ENCODE data around the gene GPS1. TPM values are rescaled to one million over a fixed set of nuclear protein-coding genes. Genes with fewer than 3 reads are reported as not detected.
A peak's percentile ranks its signal among the peaks of the same experiment; 100 is the strongest.

GPS1 gene
- total RNA-seq, 1 donor from 2014 or later: 105 TPM

DNA sequence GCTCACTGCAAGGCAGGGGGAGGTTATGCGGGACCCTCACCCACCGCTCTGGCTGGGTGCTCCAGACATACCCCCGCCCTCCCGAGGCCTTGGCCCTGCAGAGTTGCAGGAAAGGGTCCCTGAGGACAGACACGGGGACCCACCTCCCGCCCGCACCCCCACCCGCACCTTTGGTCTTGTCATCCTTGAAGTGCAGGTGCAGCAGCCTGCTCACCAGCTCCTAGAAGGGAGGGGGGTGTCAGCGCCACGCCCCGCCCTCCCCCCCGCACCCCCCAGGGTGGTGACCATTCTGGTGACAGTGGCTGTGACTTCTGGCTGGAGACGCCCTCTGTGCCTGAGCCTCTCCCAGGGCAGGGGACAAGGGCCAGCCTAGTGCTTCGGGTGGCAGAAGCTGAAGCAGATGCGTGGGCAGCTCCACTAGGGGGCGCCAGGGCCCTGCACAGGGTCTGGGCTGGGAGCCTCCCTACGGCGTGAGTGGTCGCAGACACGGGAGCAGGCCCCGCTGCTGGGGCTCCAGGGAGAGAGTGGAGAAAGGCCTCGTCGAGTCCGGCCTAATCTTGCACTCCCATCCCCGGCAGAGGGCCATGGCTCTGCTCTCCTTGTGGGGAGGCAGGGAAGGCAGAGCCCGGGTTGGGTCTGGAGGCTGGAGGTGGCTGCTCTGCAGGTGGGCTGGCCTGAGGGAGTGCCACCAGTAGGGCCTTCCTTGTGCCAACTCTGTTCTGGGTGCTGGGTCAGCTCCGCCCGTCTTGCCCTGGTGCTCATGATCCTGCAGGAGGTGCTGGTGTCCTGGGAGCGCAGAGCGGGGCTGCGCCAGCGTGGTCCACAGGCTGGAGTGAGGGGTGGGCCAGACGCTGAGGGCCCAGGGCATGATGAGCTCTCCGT is 31.8 kb upstream of the GPS1 start:
- Mint-ChIP-seq H3K9me3 (no peaks in the 10 kb centered on the region), H3K4me1 (peaks cover 22% of the 10 kb centered on the region), H3K4me3 (no peak overlapping the region), H3K27ac (no peak overlapping the region), H3K36me3 (no peaks in the 10 kb centered on the region), H3K27me3 (ENCODE audit: low read depth) (no peaks in the 10 kb centered on the region)
- DNase-seq (ENCODE audit: low spot score in 2 of 2, unreplicated experiment in 2 of 2): peak in 1 of 2 experiments; percentile 72
- TF ChIP-seq, protein P1, sequence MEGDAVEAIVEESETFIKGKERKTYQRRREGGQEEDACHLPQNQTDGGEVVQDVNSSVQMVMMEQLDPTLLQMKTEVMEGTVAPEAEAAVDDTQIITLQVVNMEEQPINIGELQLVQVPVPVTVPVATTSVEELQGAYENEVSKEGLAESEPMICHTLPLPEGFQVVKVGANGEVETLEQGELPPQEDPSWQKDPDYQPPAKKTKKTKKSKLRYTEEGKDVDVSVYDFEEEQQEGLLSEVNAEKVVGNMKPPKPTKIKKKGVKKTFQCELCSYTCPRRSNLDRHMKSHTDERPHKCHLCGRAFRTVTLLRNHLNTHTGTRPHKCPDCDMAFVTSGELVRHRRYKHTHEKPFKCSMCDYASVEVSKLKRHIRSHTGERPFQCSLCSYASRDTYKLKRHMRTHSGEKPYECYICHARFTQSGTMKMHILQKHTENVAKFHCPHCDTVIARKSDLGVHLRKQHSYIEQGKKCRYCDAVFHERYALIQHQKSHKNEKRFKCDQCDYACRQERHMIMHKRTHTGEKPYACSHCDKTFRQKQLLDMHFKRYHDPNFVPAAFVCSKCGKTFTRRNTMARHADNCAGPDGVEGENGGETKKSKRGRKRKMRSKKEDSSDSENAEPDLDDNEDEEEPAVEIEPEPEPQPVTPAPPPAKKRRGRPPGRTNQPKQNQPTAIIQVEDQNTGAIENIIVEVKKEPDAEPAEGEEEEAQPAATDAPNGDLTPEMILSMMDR (IDR thresholded peaks at IDR 0.05; ENCODE audit: unreplicated experiment): peak; percentile 77

DNA sequence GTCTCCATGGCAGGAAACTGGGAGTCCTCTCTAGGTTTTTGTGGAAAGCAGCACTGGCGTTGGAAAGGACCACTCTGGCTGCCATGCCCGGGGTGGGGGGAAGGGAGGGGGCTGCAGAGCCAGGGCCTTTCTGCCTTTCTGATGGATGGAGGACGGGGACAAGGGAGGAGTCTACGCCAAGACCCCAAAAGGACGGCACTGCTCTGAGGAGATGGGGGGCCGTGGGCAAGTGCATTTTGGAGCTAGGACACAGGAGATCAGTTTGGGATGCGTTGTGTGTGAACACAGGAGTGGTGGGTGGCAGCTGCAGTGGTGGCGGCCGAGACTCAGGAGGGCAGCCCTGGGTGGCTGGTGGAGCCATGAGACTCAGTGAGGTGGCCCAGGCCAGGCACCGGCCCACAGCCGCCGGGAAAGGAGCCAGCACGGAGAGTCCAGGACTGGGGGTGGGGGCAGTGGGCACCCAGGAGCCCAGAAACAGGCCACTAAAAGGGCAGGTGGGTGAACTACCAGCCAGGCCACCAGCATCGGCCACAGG is 31.1 kb upstream of the GPS1 start:
- H3K27me3 Mint-ChIP-seq (ENCODE audit: low read depth): no peaks in the 10 kb centered on the region
- H3K27ac Mint-ChIP-seq: no peak overlapping the region
- TF ChIP-seq, protein P1 (IDR thresholded peaks at IDR 0.05; ENCODE audit: unreplicated experiment): no peak
- DNase-seq (ENCODE audit: low spot score in 2 of 2, unreplicated experiment in 2 of 2): no peak
- no peaks in the 10 kb centered on the region for H3K36me3 Mint-ChIP-seq
- no peaks in the 10 kb centered on the region for H3K9me3 Mint-ChIP-seq
- peak overlapping the region; percentile 6 for H3K4me3 Mint-ChIP-seq
- peaks cover 22% of the 10 kb centered on the region for H3K4me1 Mint-ChIP-seq

DNA sequence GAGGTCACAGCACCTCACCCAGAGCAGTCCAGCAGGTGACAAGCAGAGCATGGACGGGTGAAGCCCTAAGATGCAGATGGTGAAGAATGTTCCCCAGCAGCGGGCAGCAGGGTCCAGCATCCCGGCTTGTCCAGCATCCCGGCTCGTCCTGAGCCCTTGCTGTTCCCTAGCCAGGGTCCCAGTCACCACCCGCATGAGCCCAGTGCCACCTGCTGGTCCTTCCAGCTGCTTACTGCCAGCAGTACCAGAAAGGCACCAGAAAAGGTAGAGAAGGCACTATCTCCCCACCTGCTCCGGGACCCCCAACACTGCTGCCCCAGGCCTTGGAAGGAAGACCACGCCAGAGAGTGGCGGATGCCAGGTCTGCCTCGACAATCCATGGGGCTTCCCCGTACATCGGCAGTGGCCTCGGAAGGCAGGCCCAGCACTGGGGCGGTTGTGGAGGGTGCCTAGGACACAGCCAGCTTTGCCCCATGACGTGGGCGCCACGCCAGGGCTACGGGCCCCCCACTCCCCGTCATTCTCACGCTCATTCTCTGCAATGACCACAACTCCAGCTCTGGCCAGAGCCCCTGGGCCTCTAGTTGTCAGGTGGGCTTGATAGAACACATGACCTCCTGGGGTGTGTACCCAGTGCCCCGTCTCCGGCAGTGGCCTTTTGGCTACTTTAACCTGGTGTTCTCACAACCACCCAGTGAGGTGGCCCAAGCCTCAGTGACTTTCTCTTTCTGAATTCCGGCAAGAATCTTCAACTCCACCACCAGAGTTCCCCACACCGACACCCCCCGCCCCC is 30.4 kb upstream of the GPS1 start:
- DNase-seq (ENCODE audit: low spot score in 2 of 2, unreplicated experiment in 2 of 2): peak in 1 of 2 experiments; percentile 67
- peak overlapping the region; percentile 76 for H3K4me3 Mint-ChIP-seq
- H3K27ac Mint-ChIP-seq: peak overlapping the region; percentile 72
- H3K36me3 Mint-ChIP-seq: no peaks in the 10 kb centered on the region
- H3K9me3 Mint-ChIP-seq: no peaks in the 10 kb centered on the region
- H3K4me1 Mint-ChIP-seq: peaks cover 22% of the 10 kb centered on the region
- no peaks in the 10 kb centered on the region for H3K27me3 Mint-ChIP-seq (ENCODE audit: low read depth)
- TF ChIP-seq, protein P1 (IDR thresholded peaks at IDR 0.05; ENCODE audit: unreplicated experiment): peak; percentile 17

DNA sequence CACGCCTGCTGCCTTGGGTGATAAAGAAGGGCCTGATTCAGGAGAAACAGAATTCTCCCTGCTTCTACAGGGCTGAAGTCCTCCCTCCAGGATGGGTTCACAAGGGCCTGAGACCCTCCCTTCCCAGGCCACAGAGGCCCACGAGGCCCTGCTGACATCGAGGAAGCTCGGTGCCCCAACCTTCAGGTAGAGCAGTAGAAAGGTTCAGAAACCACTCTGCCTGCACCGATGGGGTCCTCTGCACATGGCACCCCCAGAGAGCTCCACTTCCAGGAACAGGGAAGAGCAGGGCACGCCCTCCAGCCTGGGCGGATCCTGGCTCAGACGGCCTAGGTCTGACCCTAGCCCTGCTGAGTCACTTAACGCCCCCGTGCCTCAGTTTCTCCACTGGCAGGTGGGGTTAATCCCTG is 29.8 kb upstream of the GPS1 start:
- peak overlapping the region; percentile 76 for H3K4me3 Mint-ChIP-seq
- H3K4me1 Mint-ChIP-seq: peaks cover 22% of the 10 kb centered on the region
- DNase-seq (ENCODE audit: low spot score in 2 of 2, unreplicated experiment in 2 of 2): no peak
- H3K36me3 Mint-ChIP-seq: no peaks in the 10 kb centered on the region
- H3K9me3 Mint-ChIP-seq: no peaks in the 10 kb centered on the region
- H3K27ac Mint-ChIP-seq: peak overlapping the region; percentile 72
- TF ChIP-seq, protein P1 (IDR thresholded peaks at IDR 0.05; ENCODE audit: unreplicated experiment): no peak
- no peaks in the 10 kb centered on the region for H3K27me3 Mint-ChIP-seq (ENCODE audit: low read depth)

DNA sequence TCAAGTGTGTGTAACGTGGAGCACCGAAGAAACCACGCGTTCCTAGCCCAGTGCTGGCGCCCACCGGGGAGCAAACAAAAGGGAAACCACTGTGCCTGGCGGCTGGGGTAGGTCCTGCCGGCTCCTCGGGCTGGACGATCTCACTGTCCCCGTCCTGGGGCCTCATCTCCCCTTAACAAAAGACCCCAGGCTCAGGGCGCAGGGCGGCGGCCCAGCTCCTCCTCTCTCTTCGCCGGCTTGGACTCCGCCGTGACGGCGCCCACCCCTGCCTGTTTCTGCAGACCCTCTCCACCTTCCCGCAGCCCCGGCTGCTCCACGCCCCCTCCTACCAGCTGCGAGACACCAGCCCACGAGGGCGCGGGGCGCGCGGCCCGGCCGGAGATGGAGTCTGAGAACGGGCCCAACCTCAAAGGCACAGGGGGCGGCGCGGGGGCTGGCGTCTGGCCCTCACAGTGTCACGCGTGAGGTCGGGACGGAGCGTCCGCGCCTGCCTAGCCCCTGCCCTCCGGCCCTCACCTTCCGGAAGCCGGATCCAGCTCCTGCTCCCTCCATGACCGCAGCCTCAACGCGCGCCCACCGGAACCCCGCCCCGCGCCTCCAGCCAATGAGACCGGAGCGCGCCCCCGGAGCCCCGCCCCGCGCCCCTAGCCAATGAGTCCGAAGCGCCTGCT is 29.3 kb upstream of the GPS1 start, which contains the start of gene CENPX:
Gene CENPX, minus strand, starts transcription at position 569 of the 671 bp plus-strand sequence. Its CDS starts 17 bp downstream, at position 552.
- Mint-ChIP-seq H3K4me3 (peak within 1 kb of the TSS; percentile 76), H3K27me3 (ENCODE audit: low read depth) (no peaks in the 10 kb centered on the region), H3K36me3 (peaks cover 3% of the 10 kb centered on the region), H3K9me3 (no peaks in the 10 kb centered on the region), H3K27ac (peak within 1 kb of the TSS; percentile 72), H3K4me1 (peaks cover 22% of the 10 kb centered on the region)
- TF ChIP-seq, protein P1 (IDR thresholded peaks at IDR 0.05; ENCODE audit: unreplicated experiment): no peak
- DNase-seq (ENCODE audit: low spot score in 2 of 2, unreplicated experiment in 2 of 2): peak in 1 of 2 experiments; percentile 62
